Parathyroid adenoma (tissue), 2 donors: ENCODE results near the gene VEGFA.

Experiments used
- H2AFZ ChIP-seq: fragments of 300-600 bp; sonication (generic); one replicate; pipeline ENCODE4 v1.7.0; 2017; ENCODE audit warnings: antibody characterized with exemption, mild to moderate bottlenecking
- H3K27ac ChIP-seq: fragments of 300-600 bp; sonication (generic); one replicate; pipeline ENCODE4 v1.7.0; 2017
- H3K27me3 ChIP-seq: fragments of 300-600 bp; sonication (generic); one replicate; pipeline ENCODE4 v1.7.0; 2017; ENCODE audit warnings: low read length; ENCODE audit not compliant: control insufficient read depth, insufficient read depth
- H3K36me3 ChIP-seq: fragments of 300-600 bp; sonication (generic); one replicate; pipeline ENCODE4 v1.7.0; 2017; ENCODE audit warnings: low read length; ENCODE audit not compliant: control insufficient read depth, insufficient read depth
- H3K4me1 ChIP-seq: fragments of 300-600 bp; sonication (generic); one replicate; pipeline ENCODE4 v1.7.0; 2017; ENCODE audit warnings: control low read depth
- H3K4me2 ChIP-seq: fragments of 300-600 bp; sonication (generic); one replicate; pipeline ENCODE4 v1.7.0; 2017; ENCODE audit warnings: low read length
- H3K4me3 ChIP-seq: fragments of 300-600 bp; sonication (generic); one replicate; pipeline ENCODE4 v1.7.0; 2017; ENCODE audit warnings: low read depth, low read length
- H3K79me2 ChIP-seq: fragments of 300-600 bp; sonication (generic); one replicate; pipeline ENCODE4 v1.7.0; 2017; ENCODE audit warnings: control low read depth
- H3K9ac ChIP-seq: fragments of 300-600 bp; sonication (generic); one replicate; pipeline ENCODE4 v1.7.0; 2017; ENCODE audit warnings: mild to moderate bottlenecking
- H3K9me3 ChIP-seq: fragments of 300-600 bp; sonication (generic); one replicate; pipeline ENCODE4 v1.7.0; 2017; ENCODE audit warnings: low read length; ENCODE audit not compliant: control insufficient read depth
- CTCF ChIP-seq: fragments of 300-600 bp; sonication (generic); IDR thresholded peaks from one replicate; pipeline ENCODE4 v1.7.0; 2017; ENCODE audit warnings: antibody characterized with exemption, mild to moderate bottlenecking
- donor health status: primary hyperparathyroidism.

Gene VEGFA

GRCh38 chr6:43746613-43747102 lies 23.4 kb upstream of the VEGFA start:
- Histone ChIP-seq H2AFZ (peak overlapping the region; percentile 33), H3K4me1 (peaks cover 14% of the 10 kb centered on the region), H3K4me3 (no peak overlapping the region), H3K36me3 (no peaks in the 10 kb centered on the region), H3K79me2 (no peaks in the 10 kb centered on the region), H3K9ac (no peak overlapping the region), H3K4me2 (no peak overlapping the region), H3K27ac (no peak overlapping the region), H3K9me3 (no peaks in the 10 kb centered on the region), H3K27me3 (no peaks in the 10 kb centered on the region)
- TF ChIP-seq CTCF, result no peak

GRCh38 chr6:43747784-43748183 lies 22.2 kb upstream of the VEGFA start:
- no peak overlapping the region for H3K9ac ChIP-seq
- TF ChIP-seq CTCF, result no peak
- no peaks in the 10 kb centered on the region for H3K9me3 ChIP-seq
- no peaks in the 10 kb centered on the region for H3K79me2 ChIP-seq
- H3K4me1 ChIP-seq, result peaks cover 14% of the 10 kb centered on the region
- no peak overlapping the region for H3K27ac ChIP-seq
- no peaks in the 10 kb centered on the region for H3K36me3 ChIP-seq
- H2AFZ ChIP-seq, result no peak overlapping the region
- H3K4me3 ChIP-seq, result no peak overlapping the region
- no peak overlapping the region for H3K4me2 ChIP-seq
- no peaks in the 10 kb centered on the region for H3K27me3 ChIP-seq

- H3K79me2 ChIP-seq, result no peaks in the 10 kb centered on the region
- H3K36me3 ChIP-seq, result no peaks in the 10 kb centered on the region
- no peak overlapping the region for H3K4me3 ChIP-seq
- H2AFZ ChIP-seq, result no peak overlapping the region
- H3K9me3 ChIP-seq, result no peaks in the 10 kb centered on the region
- no peak overlapping the region for H3K9ac ChIP-seq
- no peak overlapping the region for H3K27ac ChIP-seq
- no peak overlapping the region for H3K4me2 ChIP-seq
- no peak for TF ChIP-seq CTCF
- H3K4me1 ChIP-seq, result peaks cover 14% of the 10 kb centered on the region
- no peaks in the 10 kb centered on the region for H3K27me3 ChIP-seq
Measured at GRCh38 chr6:43748765-43749164, 21.2 kb upstream of the VEGFA start.

DNA sequence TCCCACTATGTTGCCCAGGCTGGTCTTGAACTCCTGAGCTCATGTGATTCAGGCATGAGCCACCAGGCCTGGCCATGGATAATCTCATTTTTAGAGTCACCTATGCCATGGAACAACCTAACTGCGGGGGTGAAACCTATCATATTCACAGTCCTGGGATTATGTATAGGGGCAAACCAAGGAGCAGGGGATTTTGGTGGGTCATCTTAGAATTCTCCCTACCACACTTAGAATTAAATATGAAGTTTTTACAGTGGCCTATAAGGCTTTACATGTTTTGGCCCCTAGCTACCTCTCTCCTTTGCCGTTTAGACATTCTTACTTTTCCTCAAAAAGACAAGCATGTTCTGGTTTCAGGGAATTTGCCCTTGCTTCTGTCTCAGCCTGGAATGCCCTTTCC lies 20.6 kb upstream of the VEGFA start:
- TF ChIP-seq CTCF, result no peak
- Histone ChIP-seq H3K9ac (no peak overlapping the region), H3K27me3 (no peaks in the 10 kb centered on the region), H3K36me3 (no peaks in the 10 kb centered on the region), H3K9me3 (no peaks in the 10 kb centered on the region), H3K4me3 (no peak overlapping the region), H2AFZ (no peak overlapping the region), H3K4me2 (no peak overlapping the region), H3K27ac (no peak overlapping the region), H3K79me2 (no peaks in the 10 kb centered on the region), H3K4me1 (peaks cover 14% of the 10 kb centered on the region)

- Histone ChIP-seq H2AFZ (no peak overlapping the region), H3K27ac (no peak overlapping the region), H3K36me3 (no peaks in the 10 kb centered on the region), H3K4me2 (no peak overlapping the region), H3K27me3 (no peaks in the 10 kb centered on the region), H3K9ac (no peak overlapping the region), H3K9me3 (no peaks in the 10 kb centered on the region), H3K79me2 (no peaks in the 10 kb centered on the region), H3K4me3 (no peak overlapping the region), H3K4me1 (peaks cover 5% of the 10 kb centered on the region)
- TF ChIP-seq CTCF, result no peak
Measured at GRCh38 chr6:43750622-43751021, 19.4 kb upstream of the VEGFA start.
